Loucy (cell line): ENCODE data around the gene LRRTM2.

Experiments
- H2AFZ ChIP-seq: fragments of 200-600 bp; sonication (generic); 2 replicates; pipeline ENCODE4 v1.6.0; 2016; ENCODE audit warnings: antibody characterized with exemption, mild to moderate bottlenecking, low read length, moderate library complexity
- H3F3A ChIP-seq: fragments of 200-600 bp; 2 replicates; pipeline ENCODE4 v1.6.0; 2016; ENCODE audit warnings: antibody characterized with exemption, low read depth, mild to moderate bottlenecking
- H3K27me3 ChIP-seq: fragments of 200-600 bp; sonication (generic); 2 replicates; pipeline ENCODE4 v1.6.1; 2014; ENCODE audit warnings: low read length, mild to moderate bottlenecking; ENCODE audit not compliant: insufficient read depth, poor library complexity, severe bottlenecking
- H3K36me3 ChIP-seq: fragments of 200-600 bp; sonication (generic); 2 replicates; pipeline ENCODE4 v1.6.1; 2016; ENCODE audit warnings: low read length; ENCODE audit not compliant: insufficient read depth
- H3K4me1 ChIP-seq: fragments of 200-600 bp; sonication (generic); 2 replicates; pipeline ENCODE4 v1.5.1; 2014; ENCODE audit warnings: low read length, mild to moderate bottlenecking; ENCODE audit not compliant: insufficient read depth, poor library complexity, severe bottlenecking
- H3K4me2 ChIP-seq: fragments of 200-600 bp; sonication (generic); 2 replicates; pipeline ENCODE4 v1.6.0; 2014; ENCODE audit warnings: antibody characterized with exemption, low read length, low read depth, mild to moderate bottlenecking; ENCODE audit not compliant: poor library complexity, severe bottlenecking
- H3K4me3 ChIP-seq: fragments of 200-600 bp; sonication (generic); 2 replicates; pipeline ENCODE4 v1.5.1; 2014; ENCODE audit warnings: low read length, mild to moderate bottlenecking, mixed read lengths; ENCODE audit not compliant: poor library complexity, severe bottlenecking
- H3K79me2 ChIP-seq: fragments of 200-600 bp; sonication (generic); 2 replicates; pipeline ENCODE4 v1.6.1; 2014; ENCODE audit warnings: low read length; ENCODE audit not compliant: insufficient read depth
- H3K9ac ChIP-seq: fragments of 200-600 bp; sonication (generic); 2 replicates; pipeline ENCODE4 v1.6.0; 2014; ENCODE audit warnings: mild to moderate bottlenecking, low read depth, low read length, moderate library complexity; ENCODE audit not compliant: poor library complexity, severe bottlenecking
- H3K9me2 ChIP-seq: fragments of 200-600 bp; sonication (generic); replicated peaks from 2 replicates; pipeline ENCODE4 v1.6.1; 2016; ENCODE audit warnings: low read depth, low read length, mixed read lengths
- H3K9me3 ChIP-seq: fragments of 200-600 bp; sonication (generic); 2 replicates; pipeline ENCODE4 v1.6.1; 2014; ENCODE audit warnings: mild to moderate bottlenecking, antibody characterized with exemption, low read length, low read depth; ENCODE audit not compliant: insufficient read depth
- H4K20me1 ChIP-seq: fragments of 200-600 bp; sonication (generic); 2 replicates; pipeline ENCODE4 v1.6.0; 2014; ENCODE audit warnings: antibody characterized with exemption, low read length, mild to moderate bottlenecking; ENCODE audit not compliant: insufficient read depth, poor library complexity, severe bottlenecking
- EZH2phosphoT487 ChIP-seq: fragments of 200-600 bp; IDR thresholded peaks from 2 replicates; pipeline ENCODE4 v1.6.1; 2018; ENCODE audit warnings: antibody characterized with exemption, mild to moderate bottlenecking, moderate library complexity, borderline replicate concordance
- TF ChIP-seq, protein P1 (sequence below): fragments of 200-600 bp; sonication (generic); conservative IDR thresholded peaks from 2 replicates; pipeline ENCODE4 v1.5.1; 2014; ENCODE audit warnings: mild to moderate bottlenecking, antibody characterized with exemption, low read length

LRRTM2 gene

GRCh38 chr5:138844812-138845513, 30.2 kb downstream of the LRRTM2 start:
- H3K9me2 ChIP-seq = no peaks in the 10 kb centered on the region
- no peak overlapping the region for H3K4me2 ChIP-seq
- TF ChIP-seq EZH2phosphoT487 = no peak
- TF ChIP-seq, protein P1, sequence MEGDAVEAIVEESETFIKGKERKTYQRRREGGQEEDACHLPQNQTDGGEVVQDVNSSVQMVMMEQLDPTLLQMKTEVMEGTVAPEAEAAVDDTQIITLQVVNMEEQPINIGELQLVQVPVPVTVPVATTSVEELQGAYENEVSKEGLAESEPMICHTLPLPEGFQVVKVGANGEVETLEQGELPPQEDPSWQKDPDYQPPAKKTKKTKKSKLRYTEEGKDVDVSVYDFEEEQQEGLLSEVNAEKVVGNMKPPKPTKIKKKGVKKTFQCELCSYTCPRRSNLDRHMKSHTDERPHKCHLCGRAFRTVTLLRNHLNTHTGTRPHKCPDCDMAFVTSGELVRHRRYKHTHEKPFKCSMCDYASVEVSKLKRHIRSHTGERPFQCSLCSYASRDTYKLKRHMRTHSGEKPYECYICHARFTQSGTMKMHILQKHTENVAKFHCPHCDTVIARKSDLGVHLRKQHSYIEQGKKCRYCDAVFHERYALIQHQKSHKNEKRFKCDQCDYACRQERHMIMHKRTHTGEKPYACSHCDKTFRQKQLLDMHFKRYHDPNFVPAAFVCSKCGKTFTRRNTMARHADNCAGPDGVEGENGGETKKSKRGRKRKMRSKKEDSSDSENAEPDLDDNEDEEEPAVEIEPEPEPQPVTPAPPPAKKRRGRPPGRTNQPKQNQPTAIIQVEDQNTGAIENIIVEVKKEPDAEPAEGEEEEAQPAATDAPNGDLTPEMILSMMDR = no peak
- no peaks in the 10 kb centered on the region for H3K36me3 ChIP-seq
- H3K4me3 ChIP-seq = no peak overlapping the region
- H3K9ac ChIP-seq = no peak overlapping the region
- H2AFZ ChIP-seq = no peak overlapping the region
- H3K79me2 ChIP-seq = no peaks in the 10 kb centered on the region
- peaks cover 29% of the 10 kb centered on the region for H3K4me1 ChIP-seq
- H3F3A ChIP-seq = no peaks in the 10 kb centered on the region; the same call in 1 of the 2 replicates
- H3K9me3 ChIP-seq = no peaks in the 10 kb centered on the region
- H4K20me1 ChIP-seq = no peaks in the 10 kb centered on the region
- no peaks in the 10 kb centered on the region for H3K27me3 ChIP-seq

DNA sequence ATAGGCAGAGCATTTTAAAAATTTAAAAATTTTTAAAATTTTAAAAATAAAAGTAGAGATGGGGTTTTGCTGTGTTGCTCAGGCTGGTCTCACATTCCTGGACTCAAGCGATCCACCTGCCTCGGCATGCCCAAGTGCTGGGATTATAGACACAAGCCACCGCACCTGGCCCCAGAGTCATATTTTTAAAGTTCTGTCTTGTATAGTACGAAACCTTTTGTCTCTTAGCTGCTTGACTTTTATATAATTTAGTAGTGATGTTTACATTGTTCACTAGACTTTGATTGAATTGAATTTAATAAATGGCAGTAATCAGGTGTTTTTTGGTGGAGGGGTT, 31.0 kb downstream of the LRRTM2 start:
- Histone ChIP-seq H3F3A (no peaks in the 10 kb centered on the region; the same call in 1 of the 2 replicates), H3K9me3 (no peaks in the 10 kb centered on the region), H3K4me2 (no peak overlapping the region), H3K36me3 (no peaks in the 10 kb centered on the region), H3K4me1 (peaks cover 20% of the 10 kb centered on the region), H4K20me1 (no peaks in the 10 kb centered on the region), H3K27me3 (no peaks in the 10 kb centered on the region), H3K79me2 (no peaks in the 10 kb centered on the region), H3K9ac (no peak overlapping the region), H3K4me3 (no peak overlapping the region), H2AFZ (no peak overlapping the region), H3K9me2 (no peaks in the 10 kb centered on the region)
- no peak for TF ChIP-seq EZH2phosphoT487
- TF ChIP-seq, protein P1 = no peak

DNA sequence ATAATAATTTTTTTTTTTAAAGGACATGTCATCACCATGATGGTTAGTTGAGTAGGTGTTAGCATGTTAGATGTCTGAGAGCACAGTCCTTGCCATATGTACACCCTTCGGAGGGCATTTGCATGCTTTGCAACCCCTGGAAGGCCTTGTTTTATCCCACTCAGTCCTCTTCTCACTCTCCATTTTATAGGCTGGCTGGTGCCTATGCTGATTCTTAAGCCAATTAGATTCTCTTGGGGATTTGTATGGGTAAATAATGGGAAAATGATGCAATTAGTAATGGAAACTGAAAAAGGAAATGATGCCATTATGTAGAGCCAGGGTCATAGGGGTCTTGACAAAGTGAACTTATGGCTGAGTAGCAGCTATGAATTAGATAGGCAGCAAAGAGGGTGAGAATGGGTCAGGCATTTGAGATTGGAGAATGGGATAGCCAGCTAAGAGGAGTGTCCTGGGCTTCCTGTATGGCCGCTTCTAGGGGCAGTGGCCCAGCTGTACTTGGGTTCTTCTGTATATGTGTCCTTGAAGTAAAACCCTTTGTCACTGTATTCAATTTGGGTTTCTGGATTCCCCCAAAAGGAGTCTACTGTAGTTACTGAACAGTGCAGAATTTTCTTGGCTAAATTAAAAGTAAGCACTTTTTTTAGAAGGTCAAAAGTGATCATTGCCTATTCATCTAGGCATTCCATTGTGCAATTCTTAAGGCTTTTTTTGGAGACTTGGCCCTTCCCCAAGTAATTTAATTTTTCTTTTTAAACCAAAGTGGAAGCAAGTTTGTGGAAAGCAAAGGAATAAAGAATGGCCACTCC, 31.6 kb downstream of the LRRTM2 start:
- Histone ChIP-seq H3K9me2 (no peaks in the 10 kb centered on the region), H3K36me3 (no peaks in the 10 kb centered on the region), H3K4me3 (no peak overlapping the region), H2AFZ (no peak overlapping the region), H3K4me1 (peaks cover 15% of the 10 kb centered on the region), H3K4me2 (no peak overlapping the region), H4K20me1 (no peaks in the 10 kb centered on the region), H3K27me3 (no peaks in the 10 kb centered on the region), H3K9me3 (no peaks in the 10 kb centered on the region), H3F3A (no peaks in the 10 kb centered on the region; the same call in 1 of the 2 replicates), H3K9ac (no peak overlapping the region), H3K79me2 (no peaks in the 10 kb centered on the region)
- TF ChIP-seq, protein P1 = no peak
- no peak for TF ChIP-seq EZH2phosphoT487
